ENCODE data around the gene CCL13. TPM values are rescaled to one million over a fixed set of nuclear protein-coding genes. Genes with fewer than 3 reads are reported as not detected.

CCL13 gene
- not detected in 2 replicates for total RNA-seq

GRCh38 chr17:34356194-34356593 lies at the start of gene CCL13:
TSS of gene CCL13 (plus strand) at chr17:34356480. CDS start at chr17:34356527, 47 bp downstream.

DNA sequence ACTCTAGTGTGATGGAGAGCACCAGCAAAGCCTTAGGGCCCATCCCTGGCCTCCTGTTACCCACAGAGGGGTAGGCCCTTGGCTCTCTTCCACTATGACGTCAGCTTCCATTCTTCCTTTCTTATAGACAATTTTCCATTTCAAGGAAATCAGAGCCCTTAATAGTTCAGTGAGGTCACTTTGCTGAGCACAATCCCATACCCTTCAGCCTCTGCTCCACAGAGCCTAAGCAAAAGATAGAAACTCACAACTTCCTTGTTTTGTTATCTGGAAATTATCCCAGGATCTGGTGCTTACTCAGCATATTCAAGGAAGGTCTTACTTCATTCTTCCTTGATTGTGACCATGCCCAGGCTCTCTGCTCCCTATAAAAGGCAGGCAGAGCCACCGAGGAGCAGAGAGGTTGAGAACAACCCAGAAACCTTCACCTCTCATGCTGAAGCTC lies 37.2 kb upstream of the CCL13 start, which contains the start of gene CCL8:
Gene CCL8 (plus strand): TSS at position 397 of the 445 bp plus-strand sequence. CDS start 67 bp downstream, outside the sequence.

DNA sequence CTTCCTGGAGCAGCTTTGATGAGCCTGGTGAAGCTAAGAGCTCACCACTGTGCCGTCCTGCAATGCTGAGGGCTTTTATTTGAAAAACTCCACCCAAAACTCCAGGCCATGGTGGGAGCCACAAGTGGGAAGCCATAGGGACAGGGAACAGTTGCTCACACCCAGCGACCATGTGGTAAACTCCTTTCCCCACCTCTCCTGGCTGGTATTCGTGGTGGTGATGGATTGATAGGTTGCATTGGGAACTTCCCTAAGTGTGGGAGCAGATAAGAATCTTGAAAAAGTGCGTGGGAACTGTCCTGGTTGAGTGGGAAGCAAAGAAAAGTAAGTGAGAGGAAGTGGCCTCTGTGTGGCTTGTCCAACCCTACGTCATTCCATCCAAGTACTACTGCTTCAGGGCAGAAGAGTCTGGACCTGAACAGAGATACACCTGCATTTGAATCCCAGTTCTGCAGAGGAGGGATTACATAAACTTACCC lies 6.9 kb downstream of the CCL13 start, which contains the start of gene CCL1:
Gene CCL1 (minus strand): TSS at position 51 of the 479 bp plus-strand sequence. CDS start 72 bp downstream, outside the sequence.

Other genes with a start within 250 kb of the CCL13 start
- 41.4 and 103 TPM in 2 replicates for gene CCL2, start 101.2 kb upstream of the CCL13 start, total RNA-seq
- gene CCL7, start 86.3 kb upstream of the CCL13 start, total RNA-seq = 0.19 TPM in 1 of 2 replicates, not detected in the other
- not detected in 2 replicates for gene CCL11, start 70.7 kb upstream of the CCL13 start, total RNA-seq
- not detected in 2 replicates for gene CCL8, start 37.0 kb upstream of the CCL13 start, total RNA-seq
- gene CCL1, start 6.8 kb downstream of the CCL13 start, total RNA-seq = not detected in 2 replicates
- gene TMEM132E, start 223.1 kb downstream of the CCL13 start, total RNA-seq = not detected in 2 replicates